HG03066 (cell line): Measurements from ENCODE around the gene APCDD1L.

Source experiments
- ATAC-seq: cut with Tn5 transposase; IDR thresholded peaks from one replicate; pipeline ENCODE4 v1.9.1; 2021; ENCODE audit warnings: low read depth; ENCODE audit not compliant: unreplicated experiment

The APCDD1L gene

DNA sequence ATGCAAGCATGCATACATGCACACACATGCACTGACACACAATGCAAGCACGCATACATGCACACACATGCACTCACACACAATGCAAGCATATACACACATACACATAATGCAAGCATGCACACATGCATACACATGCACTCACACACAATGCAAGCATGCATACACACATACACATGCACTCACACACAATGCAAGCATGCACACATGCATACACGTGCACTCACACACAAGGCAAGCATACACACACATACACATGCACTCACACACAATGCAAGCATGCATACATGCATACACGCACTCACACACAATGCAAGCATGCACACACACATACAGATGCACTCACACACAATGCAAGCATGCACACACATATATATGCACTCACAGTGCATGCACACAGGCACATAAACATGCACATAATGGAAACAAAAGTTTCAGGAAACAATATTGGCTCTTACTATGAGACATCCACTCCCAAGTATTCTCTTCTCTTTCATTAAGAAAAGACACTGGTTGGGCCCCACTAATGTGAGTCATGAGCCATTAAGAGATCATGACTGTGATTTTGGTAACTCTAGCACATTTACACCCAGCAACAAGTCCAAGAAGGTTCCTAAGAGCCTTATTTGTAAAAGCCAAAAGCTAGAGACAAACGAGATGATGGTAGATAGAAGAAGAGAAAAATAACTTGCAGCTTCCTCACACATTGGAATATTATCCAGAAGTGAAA is 22.2 kb downstream of the APCDD1L start:
- no peak for ATAC-seq

DNA sequence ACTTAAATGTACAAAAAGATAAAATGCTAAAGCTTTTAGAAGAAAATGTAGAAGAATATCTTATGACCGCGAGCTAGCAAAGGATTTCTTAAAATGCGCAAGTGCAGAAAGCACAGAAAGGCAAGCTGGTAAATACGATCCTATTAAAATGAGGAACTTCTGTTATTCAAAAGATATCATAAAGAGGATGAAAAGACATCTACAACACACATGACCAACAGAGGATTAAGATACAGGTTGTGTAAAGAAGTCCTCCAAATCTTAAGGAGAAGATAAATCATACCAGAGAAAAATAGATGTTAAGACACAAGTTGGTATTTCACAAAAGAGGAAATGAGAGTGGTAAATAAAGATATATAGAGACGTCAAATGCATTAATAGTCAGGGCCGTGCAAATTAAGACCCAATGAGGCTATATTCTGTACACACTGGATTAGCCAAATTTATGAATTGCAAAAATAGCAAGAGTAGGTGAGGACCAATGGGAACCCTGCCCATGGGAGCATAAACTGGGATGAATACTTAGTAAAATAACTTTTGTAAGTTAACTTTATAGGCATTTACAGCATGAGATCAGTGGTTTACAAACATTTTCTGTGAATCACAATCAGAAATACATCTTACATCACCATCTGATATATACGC is 23.0 kb downstream of the APCDD1L start:
- ATAC-seq = no peak

DNA sequence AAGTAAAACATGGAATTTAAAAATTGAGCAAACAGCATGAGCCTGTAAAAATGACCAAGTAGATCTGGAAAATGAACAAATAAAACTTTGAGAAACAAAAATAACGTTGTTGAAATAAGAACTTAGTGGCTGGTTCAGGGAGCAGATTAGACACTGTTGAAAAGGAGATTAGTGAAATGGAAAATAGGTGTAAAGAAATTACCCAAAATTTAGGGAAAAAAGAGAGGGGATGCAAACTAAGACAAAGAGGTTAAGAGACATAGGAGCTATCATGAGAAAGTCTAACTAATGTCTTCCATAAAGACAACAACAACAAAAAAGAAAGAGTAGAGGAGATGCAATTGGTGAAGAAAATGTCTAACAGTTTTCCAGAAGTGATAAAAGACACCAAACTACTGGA is 29.0 kb downstream of the APCDD1L start:
- ATAC-seq = no peak

DNA sequence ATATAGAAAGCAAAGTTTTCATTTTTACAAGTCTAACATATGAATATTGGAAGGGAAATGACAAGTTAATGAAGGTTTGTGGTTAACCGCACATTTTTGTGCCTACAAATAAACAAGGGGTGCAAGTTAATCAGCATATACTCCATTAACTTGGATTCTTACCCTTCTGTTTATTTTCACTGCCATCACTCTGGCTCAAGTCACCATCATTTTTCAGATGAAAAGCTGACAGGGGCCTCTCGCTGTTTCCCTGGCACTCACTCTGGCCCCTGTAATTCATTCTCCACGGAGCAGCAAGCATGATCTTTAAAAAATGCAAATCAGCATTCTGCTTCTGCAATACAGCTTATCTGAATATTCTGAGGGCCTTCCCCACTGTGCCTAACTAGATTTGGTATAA is 29.8 kb downstream of the APCDD1L start:
- ATAC-seq = no peak

DNA sequence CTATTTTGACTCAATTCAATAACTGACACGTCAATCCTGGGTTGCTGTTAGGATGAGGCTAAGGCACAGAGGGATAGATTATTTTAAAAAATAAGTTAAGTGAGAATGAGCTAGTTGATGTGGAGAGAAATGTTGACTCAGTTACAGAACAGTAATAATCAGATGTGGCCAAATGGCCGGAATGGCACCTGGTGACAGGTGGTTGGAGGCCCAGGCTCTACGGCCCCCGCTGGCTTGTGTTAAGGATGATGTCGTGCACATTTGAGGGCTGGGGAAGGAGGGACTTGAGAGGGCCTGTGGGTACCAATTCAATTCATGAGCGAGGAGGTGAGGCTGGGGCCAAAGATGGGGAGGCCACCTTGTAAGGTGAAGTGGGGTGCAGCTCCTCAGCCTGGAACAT is 31.7 kb downstream of the APCDD1L start:
- ATAC-seq = no peak

DNA sequence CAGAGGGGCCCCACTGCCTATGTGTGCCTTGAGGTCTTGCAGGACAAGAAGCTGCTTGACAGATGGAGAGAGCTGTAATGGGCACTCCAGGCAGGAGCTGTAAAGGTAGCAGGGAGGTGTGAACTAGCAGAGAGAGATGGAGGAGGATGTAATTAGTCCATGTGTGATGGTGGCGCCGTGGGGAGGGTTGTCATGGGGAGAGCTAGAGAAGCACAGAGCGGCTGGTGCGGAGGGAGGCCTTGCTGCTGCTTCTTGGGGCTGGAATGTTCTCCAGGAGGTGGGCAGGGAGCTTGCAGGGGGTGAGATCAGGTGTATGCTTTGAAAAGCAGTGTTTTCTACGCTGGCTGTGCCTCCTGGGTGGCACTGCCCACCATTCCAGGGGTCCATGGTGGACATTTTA is 32.1 kb downstream of the APCDD1L start:
- no peak for ATAC-seq

DNA sequence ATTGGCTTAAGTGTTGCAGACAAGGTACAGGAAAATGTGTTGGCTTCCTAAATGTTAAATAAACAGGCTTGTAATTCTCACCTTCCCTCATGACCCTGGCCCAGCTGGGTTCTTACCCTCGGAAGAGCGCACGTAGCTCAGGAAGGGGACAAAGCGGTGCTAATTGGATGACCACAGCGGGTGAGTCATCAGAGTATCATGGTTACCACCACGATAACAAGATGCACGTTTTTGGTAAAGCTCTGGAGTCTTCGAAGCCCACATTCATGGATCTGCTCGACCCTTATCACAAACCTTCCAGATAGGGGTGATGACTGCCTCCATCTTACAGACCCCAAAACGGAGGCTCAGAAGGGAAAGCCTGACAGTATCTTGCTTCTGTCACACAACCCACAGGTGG is 32.8 kb downstream of the APCDD1L start:
- no peak for ATAC-seq

DNA sequence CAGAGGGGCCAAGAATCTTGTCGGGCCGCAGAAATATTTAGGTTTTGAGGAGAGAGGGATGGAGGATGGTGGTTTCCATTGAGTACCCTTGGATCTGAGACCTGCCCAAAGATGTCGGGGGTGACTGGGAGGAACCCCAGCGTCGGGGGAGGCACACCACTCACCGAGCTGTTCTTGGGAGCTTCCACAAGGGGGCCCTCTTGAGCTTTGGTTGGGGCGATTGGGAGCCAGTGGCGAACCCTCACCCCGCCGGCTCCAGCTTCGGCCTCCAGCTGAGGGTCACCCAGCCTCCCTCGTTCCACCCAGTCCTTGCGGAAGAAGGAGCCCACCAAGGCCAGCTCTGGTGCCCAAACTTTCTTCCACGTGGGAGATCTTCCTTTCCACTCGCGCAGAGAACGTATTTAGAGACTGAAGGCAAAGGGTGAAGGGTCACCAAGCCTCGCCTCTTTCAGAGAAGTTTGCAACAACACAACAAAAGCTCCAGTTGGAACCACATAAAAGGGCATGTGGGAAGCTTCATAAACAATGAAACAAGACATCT is 33.6 kb downstream of the APCDD1L start:
- no peak for ATAC-seq

DNA sequence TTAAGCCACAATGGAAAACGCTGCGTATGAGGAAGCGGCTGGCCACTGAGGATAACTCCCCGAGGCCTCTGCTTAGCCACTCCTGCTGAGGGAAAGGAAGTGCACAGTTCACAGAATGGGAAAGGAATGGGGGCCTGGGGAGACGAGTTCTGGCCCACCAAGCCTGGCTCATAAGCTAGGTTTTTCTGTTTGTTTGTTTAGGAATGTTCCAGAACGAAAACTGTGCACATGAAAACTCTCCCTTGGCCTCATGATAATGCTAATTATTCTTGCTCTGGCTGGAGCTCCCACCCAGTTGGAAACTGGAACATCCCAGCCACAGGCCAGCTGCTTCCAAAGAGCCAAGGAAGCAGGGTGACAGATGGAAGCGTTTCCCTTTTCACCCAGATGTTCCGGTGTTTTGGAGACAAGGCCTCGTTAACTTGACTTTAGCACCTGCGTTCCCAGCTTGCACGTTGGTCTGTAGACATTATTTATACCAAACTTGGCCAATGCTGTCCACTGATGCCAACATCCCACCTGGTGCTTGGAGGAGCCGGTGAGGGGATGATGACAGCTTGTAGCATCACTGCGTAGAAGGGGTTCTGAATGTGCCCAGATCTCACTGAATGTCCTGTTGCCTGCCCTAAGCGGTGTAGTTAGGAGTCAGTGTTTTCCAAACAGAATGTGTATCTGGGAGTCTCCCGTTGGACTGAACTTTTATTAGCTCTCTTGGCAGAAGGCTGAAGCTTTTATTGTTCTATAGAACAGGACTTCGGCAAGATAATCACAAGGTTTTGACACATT is 34.5 kb downstream of the APCDD1L start:
- no peak for ATAC-seq

DNA sequence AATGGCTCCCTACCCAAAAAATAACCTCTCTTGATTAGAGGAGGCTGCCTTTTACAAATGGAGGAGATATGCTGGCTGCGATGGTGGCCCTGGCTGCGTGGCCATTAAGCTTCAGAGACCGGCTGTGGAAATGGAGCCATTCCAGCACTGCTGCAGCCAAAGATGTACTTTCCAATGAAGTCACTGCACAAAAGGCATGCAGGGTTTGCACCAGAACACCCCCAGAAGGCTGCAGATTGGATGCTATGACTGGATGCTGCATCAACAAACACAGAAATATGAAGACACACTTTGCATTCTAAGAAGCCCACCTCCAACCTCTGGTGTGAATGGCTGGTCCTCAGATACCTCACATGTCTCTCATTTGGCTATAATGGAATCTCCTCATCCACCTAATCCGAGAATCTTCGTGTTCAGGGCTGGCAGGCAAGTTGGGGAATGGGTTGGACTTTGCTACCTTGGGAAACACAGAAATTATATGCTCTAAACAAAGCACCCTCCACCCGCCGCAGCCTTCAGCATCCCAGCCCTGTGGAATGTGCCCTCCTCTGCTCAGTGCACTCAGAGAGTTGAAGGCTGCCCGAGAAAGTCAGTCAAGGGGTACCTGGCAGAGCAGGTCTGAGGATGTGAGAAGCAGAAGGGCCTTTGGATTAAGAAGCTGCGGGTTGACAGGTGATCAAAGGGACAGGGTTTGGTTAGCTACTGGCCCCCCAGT is 35.3 kb downstream of the APCDD1L start:
- no peak for ATAC-seq

DNA sequence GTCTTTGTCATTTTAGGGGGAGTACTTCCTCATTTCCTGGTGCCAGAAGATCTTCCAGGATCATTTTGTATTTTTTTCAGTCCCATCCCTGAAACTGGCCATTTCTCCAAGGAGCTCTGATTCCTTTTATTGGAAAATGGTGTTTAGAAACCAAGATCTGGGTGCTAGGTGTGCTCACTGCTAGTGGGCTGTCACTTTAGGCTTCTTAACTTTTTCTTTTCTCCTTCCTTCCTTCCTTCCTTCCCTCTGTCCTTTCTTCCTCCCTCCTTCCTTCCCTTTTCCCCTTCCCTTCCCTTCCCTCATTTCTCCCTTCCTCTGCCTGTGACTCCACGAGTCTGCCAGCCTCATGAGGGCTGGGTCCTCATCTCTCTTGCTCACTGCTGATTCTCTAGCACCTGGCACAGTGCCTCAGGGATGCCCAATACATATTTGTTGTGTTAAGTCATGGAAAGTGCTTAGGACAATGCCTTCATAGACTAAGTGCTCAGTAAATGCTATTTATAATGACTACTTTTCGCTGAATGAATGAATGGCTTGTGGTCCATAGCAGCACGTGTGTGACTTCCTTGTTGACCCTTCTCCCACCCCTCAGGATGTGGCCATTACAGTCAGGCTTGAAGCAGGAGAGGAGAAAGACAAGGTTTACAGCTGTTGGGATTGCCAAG is 36.9 kb downstream of the APCDD1L start:
- ATAC-seq = no peak

DNA sequence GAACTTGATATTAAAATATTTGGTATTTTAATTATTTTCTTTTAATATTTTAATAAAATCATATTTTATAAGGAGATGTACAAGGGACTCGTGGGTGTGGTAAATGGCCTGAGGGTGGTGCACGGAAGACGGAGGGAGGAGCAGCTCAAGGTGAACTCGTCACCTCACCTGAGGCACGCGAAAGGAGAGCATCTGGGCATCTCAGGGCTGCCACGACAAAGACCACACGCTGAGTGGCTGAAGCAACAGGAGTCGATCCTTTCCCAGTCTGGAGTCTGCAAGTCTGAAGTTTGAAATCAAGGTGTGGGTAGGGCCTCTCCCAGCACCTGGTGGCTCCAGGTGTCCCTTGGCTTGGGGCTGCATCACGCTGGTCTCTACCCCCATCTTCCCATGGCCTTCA is 39.7 kb downstream of the APCDD1L start:
- no peak for ATAC-seq

DNA sequence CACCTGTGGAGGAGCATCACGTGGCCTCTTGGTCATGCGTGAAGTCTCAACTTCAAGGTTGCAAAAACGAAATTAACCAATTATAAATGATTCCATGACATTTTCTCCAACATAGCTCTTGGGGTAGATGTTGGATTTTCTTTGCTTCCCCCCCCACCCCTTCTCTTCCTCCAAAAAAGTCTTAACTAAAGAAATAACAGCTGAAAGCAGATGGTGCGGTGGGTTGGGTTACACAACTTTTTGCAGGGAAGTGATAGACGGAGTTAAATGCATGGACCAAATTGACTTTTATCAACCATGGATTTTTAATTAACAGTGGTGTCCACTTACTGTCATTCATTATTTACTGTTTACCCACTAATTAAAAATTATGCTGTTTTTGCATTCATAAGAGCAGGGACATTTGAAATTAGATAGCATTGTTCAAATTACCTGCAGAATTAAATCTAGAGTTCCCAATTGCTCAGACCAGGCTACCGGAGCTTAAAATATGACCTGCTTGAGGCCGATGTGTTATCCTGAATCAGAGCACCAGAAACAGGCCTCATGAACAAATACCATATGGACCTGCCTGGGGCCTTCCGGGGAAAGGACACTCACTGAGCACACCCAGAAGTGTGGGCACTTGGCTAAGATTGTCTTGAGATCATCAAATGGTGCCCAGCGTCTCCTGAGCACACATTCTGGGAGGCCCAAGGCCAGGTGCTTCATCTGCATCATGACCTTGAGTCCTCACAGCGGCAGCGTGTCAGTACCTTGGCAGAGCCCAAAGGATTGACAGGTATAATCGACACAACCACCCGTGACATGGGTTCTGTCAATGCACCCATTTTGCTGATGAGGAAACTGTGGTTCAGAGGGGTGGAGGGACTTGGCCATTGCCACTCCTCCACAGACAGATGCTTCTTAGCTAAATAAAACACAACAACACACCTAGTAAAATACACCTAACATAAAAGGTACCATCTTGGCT is 41.5 kb downstream of the APCDD1L start:
- no peak for ATAC-seq

DNA sequence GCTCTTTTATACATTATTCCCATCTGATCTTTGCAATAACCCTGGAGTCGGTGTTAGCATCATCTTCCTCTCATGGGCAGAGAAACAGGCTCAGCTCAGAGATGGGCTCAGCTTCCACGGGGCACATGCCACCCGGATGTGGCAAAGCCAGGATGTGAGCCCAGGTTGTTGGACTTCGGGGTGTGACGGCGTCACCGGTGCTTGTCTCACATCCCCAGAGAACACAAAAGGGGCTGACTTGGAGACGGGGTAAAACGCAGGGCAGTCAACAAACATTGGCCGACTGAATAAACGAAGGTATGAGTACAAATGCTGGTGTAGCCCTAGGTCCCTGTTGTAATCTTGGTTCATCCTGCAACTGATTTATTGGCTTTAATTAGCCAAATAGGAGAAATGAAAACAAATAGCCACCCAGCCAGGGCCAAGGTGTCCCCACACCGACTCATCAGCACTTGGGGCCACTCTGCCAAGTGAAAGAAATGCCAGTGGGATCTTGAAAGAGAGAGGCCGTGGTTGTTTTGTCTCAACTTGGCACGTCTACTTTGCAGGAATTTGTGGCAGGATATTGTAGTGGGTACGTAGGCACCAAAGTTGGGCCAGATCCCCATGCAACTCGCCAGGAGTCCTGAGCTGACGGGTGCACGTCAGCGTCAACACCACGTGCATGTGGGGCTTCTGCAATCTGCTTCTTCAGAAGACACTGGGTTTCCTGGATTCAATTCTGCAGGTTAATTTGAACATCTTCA is 42.8 kb downstream of the APCDD1L start:
- no peak for ATAC-seq

DNA sequence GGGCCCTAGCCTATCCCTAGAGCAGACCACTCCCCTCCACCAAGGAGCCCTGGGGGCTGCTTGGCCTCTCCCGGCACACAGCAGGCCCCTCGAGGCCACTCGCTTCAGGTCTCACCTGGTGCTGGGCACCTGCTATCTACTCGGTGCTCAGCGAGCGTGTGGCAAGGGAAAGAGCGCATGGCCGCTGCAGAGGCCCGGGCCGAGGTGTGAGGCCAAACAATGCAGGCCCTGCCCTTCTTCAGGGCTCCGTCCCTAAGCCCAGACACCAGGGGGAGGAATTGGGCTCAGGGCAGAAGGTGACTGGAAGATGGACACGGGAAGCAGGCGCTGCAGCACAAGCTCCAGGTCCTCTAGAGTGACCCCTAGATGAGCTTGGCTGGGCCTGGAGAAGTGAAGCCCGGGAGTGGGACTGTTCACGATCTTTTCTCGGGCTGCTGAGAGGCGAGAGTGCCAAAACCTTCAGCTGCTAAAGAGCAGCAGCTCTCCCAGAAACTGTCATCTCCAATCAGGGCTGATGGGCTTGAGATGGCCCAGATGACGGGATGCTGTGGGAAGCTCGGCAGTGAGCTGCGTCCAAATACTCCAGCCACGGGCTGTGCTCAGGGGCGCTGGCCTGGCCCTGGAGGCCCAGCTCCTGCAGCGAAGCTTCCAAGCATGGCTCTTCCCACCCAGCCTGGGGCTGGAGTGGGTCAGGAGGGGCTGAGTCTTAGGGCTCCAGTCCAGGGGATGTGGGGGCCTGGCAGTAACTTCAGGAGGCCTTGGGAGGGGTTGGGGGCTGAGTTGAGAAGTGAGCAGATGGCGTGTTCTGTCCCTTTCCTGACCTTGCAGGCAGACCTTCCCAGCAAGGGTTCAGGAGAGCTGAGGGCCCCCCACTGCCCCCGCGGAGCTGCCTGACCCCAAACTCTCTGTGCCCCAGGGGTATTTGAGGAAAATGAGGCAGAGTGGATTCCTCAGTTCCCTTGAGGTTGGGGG is 43.7 kb downstream of the APCDD1L start:
- no peak for ATAC-seq

DNA sequence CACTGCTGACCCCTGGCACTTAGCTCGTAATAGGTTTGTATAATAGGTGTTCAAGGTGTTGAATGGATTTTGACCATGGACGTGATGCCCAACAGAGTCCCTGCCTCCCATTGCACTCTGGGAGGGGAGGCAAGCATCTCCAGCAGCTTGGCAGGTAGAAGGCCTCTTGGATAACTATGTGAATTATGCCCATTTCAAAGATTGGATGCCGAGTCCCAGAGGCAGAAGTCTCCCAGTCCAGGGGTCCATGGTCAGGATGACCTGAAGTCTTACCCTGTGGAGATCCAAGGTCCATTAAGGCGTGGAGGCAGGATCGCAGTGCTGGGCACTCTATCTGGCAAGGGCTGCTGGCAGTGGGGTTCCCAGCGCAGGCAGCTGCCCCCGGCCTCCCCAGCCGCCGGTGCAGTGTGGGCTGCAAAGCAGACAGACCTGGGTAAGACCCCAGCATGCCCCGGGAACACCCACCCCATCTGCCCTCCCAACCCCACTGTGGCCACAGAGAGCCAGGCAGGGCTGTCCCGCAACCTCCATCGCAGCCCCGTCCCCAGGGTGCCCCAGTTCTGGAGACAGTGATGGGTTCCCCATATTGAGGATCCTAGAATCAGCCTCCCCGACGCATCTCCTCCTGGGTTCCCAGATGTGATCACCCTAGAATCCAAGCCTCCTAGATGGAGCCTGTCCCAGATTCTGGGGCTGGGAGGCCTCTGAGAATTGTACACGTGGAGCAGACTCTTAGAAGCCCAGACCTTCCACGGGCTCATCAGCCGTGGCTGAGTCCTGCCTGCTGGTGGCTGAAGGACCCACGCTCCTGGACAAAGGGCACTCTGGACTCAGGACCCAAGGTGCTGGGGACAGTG is 44.6 kb downstream of the APCDD1L start:
- ATAC-seq = no peak
